Measurements from ENCODE around the gene SOCS6.

The SOCS6 gene

DNA sequence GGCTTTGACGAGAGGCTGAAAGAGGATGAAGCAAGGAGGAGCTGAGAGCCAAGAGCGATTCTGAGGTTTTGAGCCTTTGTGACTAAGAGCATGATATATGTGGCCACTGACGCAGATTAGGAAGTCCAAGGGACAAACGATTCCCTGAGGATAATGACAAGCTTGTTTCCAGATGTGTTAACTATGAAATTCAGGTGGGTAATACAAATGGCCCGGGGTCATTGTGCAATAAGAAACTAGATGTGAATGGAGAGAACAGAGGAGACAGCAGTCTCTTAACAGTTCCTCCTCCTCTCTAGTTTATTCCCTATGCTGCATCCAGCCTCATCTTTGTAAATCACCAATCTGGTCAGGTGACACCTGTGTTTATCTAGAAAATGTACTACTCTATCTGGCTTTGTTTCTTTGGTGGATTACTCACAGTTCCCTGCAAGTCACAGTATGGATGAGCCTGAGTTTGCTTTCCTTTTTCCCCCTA lies 84.2 kb downstream of the SOCS6 start:
- no peak overlapping the region for H3K4me3 ChIP-seq (ENCODE audit: low read length)
- DNase-seq (ENCODE audit: low read depth): peak; percentile 92
- no peak for TF ChIP-seq CTCF (IDR thresholded peaks at IDR 0.05; ENCODE audit: insufficient read depth, low read depth, low read length, missing control alignments)

- no peak overlapping the region for H3K4me3 ChIP-seq (ENCODE audit: low read length)
- no peak for DNase-seq (ENCODE audit: low read depth)
- TF ChIP-seq CTCF (IDR thresholded peaks at IDR 0.05; ENCODE audit: insufficient read depth, low read depth, low read length, missing control alignments): no peak
Observed at GRCh38 chr18:70374154-70374553, 85.3 kb downstream of the SOCS6 start.

DNA sequence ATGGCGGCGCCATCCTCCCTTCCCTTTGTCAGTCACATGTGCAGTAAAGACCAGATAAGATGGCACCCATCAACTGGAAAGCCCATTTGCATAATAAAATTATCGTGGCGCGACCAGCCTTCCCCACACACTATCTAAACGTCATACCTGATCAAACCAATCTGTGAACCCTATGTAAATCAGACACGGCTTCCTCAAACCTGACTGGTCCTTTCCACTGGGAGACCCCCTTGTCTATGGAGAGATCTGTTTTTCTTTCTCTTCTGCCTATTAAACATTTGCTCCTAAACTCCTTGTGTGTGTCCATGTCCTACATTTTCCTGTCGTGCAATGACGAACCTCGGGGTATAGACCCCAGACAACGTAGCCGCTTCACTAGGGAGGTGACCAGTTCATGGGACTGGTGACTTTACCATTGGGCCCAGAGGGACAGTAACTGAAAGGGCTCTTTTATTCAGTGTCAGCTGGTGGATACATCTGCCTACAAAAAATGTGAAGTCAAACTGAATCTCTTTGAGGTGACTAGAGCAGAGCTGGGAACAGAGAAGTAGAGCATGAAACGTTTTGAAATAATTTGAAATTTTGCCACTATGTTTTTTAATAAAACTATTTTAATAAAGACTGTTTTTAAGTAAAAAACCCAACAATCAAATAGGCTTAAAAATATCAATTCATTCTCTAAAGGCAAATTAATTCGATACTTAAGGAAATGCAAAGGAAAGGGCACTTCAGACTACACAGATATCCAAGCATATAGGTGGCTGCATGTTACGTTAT lies 87.5 kb downstream of the SOCS6 start:
- no peak for TF ChIP-seq CTCF (IDR thresholded peaks at IDR 0.05; ENCODE audit: insufficient read depth, low read depth, low read length, missing control alignments)
- H3K4me3 ChIP-seq (ENCODE audit: low read length): no peak overlapping the region
- no peak for DNase-seq (ENCODE audit: low read depth)

DNA sequence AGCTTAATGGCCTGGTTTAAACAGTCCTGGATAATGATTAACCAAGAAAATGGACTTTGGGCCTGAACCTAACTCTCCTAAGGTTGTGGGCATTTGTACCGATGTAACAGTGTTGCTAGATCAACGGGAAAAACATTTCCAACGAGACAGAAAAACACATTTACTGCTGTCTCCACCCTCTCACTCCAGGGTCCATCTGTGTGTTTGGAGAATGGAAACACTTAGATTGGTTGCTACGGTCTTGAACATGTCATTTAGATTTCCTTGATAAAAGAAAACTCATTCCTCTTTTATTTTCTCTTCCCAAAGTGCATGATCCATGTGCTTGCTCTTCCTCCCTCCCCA lies 88.0 kb downstream of the SOCS6 start:
- DNase-seq (ENCODE audit: low read depth): no peak
- TF ChIP-seq CTCF (IDR thresholded peaks at IDR 0.05; ENCODE audit: insufficient read depth, low read depth, low read length, missing control alignments): no peak
- no peak overlapping the region for H3K4me3 ChIP-seq (ENCODE audit: low read length)

GRCh38 chr18:70377317-70377799 lies 88.5 kb downstream of the SOCS6 start:
- H3K4me3 ChIP-seq (ENCODE audit: low read length): no peak overlapping the region
- TF ChIP-seq CTCF (IDR thresholded peaks at IDR 0.05; ENCODE audit: insufficient read depth, low read depth, low read length, missing control alignments): no peak
- no peak for DNase-seq (ENCODE audit: low read depth)

- TF ChIP-seq CTCF (IDR thresholded peaks at IDR 0.05; ENCODE audit: insufficient read depth, low read depth, low read length, missing control alignments): no peak
- no peak for DNase-seq (ENCODE audit: low read depth)
- H3K4me3 ChIP-seq (ENCODE audit: low read length): no peak overlapping the region
Observed at GRCh38 chr18:70377857-70378701, 89.2 kb downstream of the SOCS6 start.
